Kidney glomerular epithelial cell (primary cell): ENCODE results near the gene DISP1.

Source experiments
- DNase-seq: peaks from one replicate; lab custom pipeline; 2025; lab: John Stamatoyannopoulos, UW

DISP1 gene

DNA sequence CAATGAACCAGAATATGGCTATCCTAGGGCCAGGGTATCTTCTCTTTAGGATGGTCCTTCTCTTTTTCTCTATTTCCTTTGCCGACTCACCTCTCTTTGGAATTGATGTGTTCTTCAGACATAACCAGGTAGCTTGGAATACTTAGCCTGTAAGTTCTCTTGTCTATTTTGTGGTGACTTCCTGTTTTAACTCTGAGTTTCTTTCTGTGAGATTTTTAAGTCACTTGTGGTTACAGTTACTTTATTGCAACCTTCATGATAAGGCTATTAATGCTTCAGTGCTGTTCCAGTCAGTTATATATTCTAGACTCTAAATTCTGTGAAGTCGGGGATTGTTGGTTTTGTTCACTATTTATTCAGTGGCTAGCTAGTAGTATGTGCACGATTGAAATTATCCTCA, 46.2 kb downstream of the DISP1 start:
- no peak for DNase-seq
